Hematopoietic multipotent progenitor cell (in vitro differentiated cells): ENCODE results near the gene LRIG3. TPM values are rescaled to one million over a fixed set of nuclear protein-coding genes. Genes with fewer than 3 reads are reported as not detected.
"Not testable (repeated sequence)": the region's sequence is repeated elsewhere in the genome, so short reads cannot be mapped to it uniquely, and the experiment has no call there.

ENCODE experiments used
- DNase-seq, 3 donors: peaks; one replicate each; pipeline ENCODE4 v3.0.0-alpha.2; 2011 to 2015; ENCODE audit warnings: low read depth in 2 of 3, low spot score in 2 of 3
- total RNA-seq: library from RNA; depleted of rRNA; stranded (reverse); fragments of >200 nt; gene quantifications from one replicate; pipeline ENCODE4 v1.2.3, GENCODE V29; 2012

LRIG3 gene
- total RNA-seq, 1 donor = under 0.01 TPM

DNA sequence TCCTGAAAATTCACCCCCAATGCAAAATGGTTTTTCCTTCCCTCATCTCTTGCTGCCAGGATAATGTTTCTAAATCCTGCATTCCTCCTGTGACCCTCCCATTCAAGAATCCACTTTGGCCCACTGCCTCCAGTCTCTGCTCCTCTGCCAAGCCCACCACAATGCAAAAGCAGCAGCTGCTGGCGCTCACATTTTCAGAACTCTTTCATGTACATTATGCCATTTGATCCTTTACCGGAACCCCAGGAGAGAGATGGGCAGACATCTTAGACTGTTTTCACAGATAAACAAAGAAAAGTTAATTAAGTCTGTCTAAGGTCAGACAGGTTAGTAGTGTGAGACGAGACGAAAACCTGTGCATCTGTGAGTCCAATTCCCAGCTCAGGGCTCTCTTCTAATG, 12.9 kb downstream of the LRIG3 start:
- DNase-seq = no peak

DNA sequence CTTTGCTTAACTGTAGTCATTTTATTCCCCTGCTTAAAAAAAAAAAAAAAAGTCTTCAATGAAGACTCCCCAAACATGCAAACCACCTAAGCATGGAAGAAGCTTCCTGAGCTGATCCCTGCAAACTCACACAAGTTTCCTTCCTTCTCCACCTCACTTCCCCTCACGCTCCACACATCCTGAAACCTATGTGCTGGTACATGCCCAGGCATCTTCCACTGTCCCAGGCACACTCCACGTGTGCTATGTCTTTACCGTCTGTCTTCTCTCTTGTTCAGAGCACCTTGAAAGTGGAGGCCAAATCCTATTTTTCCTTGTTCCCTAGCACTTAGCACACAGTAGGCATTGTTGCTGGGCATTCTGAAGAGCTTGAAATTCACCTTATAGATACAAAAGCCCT, 13.4 kb downstream of the LRIG3 start:
- DNase-seq = no peak

DNA sequence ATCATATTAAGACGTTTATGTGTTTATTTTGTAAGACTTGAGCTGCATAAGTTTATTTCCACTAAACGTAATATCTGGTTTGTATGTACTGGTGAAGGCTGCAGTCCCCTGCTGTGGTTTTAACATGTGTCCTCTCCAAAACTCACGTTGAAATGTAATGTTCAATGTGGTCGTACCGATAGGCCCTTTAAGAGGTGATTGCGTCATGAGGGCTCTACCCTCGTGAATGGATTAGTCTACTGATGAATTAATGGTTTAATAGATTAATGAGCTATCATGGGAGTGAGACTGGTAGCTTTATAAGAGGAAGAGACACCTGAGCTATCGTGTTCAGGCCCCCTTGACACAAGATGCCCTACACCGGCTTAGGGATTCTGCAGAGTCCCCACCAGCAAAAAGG, 14.9 kb downstream of the LRIG3 start:
- DNase-seq = no peak

DNA sequence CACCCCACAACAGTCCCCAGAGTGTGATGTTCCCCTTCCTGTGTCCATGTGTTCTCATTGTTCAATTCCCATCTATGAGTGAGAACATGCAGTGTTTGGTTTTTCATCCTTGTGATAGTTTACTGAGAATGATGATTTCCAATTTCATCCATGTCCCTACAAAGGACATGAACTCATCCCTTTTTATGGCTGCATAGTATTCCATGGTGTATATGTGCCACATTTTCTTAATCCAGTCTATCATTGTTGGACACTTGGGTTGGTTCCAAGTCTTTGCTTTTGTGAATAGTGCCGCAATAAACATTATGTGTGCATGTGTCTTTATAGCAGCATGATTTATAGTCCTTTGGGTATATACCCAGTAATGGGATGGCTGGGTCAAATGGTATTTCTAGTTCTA, 17.6 kb downstream of the LRIG3 start:
- not testable (repeated sequence) for DNase-seq

DNA sequence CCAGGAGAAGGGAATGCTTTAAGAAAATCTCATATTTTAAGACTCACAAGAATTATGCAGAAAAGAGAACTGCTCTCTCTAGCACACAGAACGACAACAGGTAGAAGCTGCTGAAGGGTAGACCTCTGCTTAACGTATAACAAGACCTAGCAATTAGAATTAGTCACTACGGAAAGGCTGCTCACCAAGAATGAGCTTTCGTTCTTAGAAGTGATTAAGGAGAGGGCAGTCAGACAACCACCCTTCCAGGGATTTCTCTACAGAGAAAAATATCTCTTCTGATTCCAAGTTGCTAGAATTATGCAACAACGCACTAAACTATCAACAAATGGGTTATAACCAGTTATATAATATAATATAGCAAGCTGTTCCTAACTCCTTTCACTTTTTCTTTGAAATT, 18.6 kb downstream of the LRIG3 start:
- no peak for DNase-seq

DNA sequence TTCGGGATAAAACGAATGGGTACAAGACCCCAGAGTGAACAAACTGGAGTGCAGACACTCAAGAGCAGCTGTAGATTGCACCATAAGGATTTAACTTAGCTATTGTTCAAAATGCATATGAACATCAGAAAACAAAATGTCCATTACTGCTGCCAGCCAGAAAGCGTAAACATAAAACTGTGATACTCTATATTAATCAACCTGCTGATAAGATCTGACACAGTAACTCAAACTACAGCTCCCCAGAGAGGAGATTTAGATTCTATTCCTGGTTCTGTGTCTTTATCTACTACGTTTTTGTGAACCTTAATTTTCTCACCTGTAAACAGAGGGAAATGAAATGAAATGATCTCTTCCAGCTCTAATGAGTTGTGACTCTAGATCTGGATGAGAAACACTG, 22.3 kb downstream of the LRIG3 start:
- no peak for DNase-seq

DNA sequence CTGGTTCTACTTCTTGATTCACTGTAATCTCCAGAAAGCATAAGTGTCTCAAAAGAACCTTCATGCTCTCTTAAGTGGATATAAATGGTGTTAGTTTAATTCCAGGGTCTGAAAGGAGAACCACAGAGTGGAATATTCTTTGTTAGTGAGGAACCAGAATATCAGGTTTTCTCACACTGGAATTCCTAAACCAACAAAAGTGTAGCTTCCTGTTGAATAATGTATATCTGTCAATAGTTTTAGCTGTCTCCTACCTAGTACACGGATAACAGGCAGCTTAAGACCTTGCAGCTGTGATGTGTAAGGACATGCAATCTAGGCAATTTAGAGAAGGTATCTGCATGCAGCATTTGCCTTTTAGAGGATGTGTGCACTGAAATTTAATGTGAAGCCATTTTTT, 24.0 kb downstream of the LRIG3 start:
- no peak for DNase-seq

DNA sequence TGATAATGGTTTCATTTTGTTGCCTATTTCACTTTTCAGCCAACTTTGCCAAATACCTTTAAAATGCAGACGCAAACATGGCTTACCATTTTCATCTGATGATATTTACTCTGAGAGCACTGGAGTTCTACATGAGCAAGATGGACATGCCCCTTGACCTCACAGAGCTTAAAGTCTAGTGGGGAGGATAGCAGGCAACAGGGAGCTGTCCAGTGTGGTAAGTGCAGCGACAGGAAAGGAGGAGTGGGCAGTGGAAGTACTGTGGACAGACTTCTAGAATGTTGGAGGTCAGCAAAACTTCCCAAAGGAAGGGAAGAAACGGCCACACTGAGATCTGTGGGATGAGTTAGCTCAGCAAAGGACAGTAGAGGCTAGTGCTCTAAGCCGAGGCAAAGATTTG, 25.3 kb downstream of the LRIG3 start:
- DNase-seq = no peak

DNA sequence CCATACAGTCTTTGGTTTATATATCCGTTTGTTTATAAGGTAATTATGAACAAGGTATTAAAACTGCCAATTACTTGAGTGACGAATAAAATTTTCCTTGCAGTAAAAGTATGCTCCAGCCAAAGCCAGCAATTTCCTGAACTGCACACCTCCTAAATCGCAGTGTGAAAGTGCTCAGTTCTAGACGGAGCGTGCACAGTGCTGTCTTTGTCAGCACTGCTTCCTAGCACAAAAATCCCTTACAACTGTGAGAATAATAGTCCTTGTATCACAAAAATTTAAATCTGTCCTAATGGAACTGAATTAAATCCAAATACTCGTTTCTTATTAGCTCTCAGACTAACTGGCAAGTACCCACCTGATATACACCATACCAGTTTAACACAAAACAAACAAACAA, 26.3 kb downstream of the LRIG3 start:
- no peak for DNase-seq

DNA sequence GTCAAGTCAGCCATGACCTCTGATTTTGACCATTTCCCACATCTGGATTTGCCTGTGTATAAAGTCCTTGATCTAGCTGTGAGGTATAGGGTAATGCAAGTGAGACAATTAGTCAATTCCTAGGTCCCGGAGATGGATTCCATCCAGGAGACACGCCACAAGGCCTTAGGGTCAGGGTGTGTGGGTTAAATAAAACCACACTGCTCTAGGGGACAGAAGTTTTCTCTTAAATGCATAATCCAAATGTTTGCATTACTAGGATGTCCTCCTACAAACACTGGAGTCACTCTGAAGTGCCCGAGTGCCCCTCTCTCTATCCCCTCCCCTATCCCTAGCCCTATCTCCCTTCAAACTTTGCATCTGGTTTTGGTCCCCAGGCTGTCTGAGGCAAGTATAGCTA, 26.8 kb downstream of the LRIG3 start:
- no peak for DNase-seq

DNA sequence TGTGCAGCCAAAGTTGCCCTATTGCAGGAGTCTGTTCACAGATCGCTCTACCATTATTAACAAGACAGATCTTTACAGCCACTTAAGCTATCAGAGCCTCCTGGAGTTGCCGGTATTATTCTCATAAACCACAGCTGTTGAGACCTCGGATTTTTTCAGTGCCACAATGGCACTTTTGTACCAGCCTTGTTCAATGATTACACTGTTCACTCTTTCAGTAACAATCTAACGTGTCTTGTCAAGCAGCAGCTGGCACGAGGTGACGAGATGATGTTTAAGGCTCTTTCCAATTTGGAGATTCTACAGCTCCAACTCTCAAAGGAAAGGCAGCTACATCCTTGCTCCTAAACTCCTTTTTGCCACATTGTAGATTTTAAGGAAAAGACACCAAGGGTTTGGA, 30.7 kb downstream of the LRIG3 start:
- DNase-seq = no peak

DNA sequence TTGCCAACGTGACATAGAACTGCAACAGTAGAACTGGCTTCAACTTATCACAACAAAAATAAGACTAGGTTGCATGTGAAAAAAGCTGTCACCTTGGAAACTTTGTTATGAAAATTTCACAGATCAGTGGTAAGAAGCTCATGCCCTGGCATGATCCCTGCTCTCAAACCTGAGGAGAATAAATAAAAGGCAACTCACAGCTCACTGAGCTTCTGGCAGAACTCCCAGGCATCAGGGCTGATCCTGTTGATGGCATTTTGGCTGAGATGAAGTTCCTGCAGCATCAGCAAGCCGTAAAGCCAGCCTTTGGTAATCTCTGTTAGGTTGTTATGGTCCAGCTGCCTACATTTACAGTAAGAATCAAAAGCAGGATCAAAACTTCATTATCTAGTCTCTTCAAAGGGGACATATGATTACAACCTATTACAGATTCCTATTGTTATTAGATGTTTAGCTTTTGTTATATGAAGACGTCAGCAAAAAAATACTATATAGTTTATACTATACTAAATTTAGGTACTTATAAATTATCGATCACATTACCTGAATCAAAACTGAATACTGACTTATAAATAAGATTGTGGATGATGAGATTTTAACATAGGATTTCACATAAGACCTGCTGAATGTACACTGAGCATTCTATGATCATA, 32.0 kb downstream of the LRIG3 start:
- DNase-seq = no peak

DNA sequence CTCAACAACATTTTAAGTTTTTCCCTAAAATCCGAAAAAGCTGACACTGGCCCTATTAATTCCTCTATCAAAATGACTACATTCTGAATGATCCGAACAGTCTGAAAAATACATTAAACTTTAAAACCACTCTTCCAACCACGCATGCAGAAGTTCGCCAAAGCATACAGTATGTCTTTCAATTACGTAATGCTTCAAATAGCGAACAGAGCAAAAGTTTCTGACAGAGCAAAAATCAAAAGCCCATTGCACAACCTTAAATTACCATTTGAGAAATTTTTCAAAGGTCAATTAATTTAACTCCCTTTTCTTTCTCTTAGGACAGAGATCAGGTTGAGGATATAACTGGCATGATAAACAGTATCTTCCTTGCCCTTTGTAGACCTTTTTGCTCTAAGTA, 33.2 kb downstream of the LRIG3 start:
- DNase-seq = no peak

DNA sequence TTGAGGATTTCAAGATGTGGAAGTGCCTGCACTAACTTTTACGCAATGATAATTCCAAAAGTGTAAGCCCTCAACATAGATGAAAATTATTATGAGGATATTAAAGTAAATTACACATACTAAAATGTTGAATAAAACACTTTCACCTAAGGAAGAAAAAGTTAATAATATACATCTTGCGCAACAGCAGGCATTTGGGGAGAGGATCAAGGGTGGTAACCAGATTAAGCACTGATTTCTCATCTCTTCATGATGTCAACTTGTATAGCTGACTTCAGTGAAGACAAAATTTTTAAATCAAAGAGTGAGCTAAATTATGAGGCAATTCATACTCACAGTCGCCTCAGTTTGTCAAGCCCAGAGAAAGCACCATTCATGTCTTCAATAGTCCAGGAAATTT, 33.8 kb downstream of the LRIG3 start:
- no peak for DNase-seq

DNA sequence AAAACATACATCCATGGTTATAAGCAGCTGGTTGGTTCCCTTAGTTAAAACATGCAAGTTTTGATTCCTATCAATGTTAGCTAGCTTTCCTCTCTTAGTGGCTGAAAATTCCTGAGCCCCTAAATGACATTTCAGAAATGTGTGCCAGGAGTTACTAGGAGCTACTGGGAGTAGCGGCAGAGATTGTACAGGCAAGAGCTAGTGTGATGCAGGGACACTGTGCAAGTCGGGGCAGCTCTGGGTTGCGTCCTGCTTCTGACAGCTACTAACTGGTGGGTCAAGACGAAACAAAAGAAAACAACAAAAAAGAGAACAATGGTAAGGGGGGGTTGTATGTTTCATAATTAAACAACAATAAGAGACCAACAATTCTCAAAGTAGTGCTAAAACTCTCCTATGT, 35.4 kb downstream of the LRIG3 start:
- DNase-seq = no peak

DNA sequence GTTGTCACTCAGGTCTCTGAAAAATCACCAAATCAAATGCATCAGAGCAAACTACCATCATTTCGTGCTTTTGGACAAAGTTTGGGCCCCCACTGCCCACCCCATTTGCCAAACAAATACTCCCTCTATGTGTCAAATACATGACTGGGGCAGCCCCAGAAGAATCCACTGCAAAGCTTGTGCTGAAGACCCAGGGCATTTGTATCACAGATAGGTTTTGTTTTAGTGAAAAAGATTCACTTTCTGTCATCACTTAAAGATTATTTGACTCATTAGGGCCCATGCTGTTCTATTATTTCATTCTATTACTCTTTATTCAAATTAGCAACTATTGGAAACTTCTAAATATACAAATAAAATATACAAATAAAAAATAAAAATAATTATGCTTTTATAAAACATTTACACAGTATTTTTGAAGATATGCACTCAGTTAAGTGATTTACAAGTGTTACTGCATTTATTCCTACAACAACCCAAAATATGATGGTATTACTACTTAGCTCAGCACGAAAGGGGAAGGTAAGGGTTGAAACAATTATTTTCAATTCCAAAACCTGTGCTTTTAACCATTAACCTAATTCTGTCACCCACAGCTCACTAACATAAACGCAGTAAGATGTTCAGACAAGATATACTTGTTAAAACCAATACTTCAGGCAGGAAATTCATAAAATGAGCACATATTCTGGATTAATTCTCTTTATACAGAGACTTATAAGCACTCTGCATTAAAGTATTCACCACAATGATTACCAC, 36.5 kb downstream of the LRIG3 start:
- DNase-seq = no peak

DNA sequence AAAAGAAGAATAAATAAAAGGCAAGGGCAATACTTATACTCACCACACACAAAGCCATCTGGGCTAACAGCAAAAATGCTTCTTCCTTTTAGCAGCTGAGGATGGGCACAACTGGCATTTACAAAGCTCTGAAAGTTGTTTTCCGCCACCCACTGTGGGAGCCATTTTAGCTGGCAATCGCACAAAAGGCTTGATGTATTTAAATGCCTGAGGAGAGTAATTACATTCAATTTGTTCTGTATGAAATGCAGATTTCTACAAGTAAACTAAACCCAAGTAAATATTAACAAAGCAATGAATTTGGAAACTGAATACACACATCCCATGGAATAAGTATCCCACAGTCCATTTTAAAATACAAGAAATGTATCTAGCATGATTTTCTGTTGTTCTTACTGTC, 37.5 kb downstream of the LRIG3 start:
- no peak for DNase-seq

DNA sequence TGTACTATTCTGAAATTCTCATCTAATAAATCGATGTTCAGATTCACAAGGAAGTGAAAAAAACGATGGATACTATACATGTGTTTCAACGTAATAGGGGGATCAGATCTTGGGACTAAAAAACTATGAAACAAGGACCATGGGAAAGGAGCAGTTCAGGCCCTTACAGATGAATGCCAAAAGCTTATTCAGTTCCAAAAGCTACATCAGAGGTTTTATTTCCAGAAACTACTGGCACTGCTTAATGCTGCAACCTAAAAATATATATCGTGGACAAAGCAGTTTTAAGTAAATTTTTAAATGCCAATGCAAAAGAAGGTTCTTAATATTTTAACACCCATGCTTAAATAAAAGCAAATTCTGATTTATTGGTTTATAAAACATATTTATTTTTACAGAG, 38.5 kb downstream of the LRIG3 start:
- no peak for DNase-seq

DNA sequence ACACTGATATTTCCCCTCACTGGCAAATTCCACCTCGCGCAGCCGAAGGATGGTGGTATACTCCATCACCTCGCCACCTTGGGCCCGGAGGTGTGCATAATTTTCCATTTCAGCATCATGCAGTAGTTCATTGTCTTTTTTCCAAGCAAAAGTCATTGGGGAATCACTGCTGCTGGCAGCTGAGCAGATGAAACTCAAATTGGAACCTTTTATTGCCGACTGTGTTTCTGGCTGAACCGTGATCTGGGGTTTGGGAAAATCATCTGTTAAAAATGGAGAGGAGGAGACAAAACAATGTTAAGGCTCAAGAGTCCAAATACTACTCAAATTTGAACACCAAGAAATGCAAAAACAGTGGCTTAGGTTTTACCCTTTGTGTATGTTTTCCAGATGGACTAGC, 39.7 kb downstream of the LRIG3 start:
- DNase-seq = no peak

DNA sequence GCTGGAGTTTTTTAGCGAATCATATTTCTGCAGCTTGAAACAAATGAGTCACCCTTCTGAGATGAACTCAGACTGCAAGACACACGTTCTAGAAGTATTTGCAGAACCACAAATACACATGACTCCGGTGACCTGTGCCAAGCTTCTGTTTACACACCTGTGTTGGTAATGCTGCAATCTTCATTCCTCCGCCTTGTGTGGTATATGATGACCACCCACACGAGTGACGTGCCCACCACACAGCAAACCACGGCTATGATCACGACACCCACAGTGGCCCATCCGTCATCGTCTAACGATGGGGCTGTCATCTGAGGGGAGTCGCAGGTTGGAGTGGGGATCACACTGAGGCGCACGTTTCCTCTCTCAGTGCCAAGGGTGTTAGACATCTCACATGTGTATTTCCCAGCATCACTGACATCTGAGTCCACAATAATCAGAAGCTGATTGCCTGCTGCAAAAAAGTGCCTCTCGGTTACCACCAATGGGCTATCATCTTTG, 43.0 kb downstream of the LRIG3 start:
- no peak for DNase-seq

DNA sequence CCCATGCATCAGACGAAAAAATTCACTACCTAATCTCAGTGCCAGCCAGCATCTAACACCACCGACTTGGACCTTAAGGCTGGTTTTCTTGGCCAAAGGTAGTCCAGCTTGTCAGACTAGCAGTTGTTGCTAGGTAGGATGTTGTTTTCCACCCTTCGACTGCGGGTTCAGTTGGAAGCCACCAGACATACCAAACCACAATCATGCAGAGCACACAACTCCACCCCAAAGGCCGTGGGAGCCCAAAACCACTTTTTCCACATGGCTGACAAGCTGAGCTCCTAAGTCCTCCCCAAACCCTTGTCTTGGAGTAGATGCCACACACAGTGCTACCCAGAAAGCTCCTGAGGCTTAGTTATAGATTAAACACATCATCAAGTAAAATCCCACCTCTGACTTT, 46.8 kb downstream of the LRIG3 start:
- no peak for DNase-seq

DNA sequence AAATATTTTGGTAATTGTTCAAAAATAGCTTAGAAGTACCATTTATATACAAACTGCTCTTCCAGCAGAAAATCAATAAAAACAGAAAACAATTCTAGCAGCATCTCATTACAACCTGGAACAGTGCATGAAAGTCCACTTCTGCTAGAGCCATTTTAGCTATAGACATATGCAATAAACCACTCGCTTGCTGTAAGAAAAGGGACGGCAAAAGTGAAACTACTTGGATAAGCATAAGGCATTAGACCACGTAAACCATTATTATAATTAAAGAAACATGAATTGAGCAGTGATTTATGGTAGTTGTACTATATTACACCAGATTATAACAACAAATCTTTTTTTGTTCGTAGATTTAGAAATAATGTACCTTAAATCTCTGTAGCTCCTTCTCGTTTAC, 48.7 kb downstream of the LRIG3 start:
- DNase-seq = no peak

DNA sequence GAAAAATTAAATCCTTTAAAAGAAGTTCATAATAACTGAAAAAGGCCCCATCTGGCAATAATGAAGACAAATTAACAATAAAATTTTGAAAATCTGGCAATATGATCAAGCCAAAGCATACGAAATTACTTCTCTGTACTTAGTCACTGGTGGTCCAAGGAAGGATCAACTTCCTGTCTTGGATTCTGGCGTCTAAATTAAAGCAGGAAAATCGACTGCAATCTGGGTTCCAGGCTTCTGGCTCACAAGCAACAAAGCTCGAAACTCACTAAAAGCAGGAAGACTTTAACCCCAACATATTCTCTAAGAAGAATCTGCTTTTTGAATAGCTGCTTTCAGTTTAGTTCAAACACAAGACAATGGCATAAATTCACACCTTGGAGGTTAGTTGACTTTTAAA, 49.7 kb downstream of the LRIG3 start:
- no peak for DNase-seq
